ENCODE measurements around the gene DMKN.

DNA sequence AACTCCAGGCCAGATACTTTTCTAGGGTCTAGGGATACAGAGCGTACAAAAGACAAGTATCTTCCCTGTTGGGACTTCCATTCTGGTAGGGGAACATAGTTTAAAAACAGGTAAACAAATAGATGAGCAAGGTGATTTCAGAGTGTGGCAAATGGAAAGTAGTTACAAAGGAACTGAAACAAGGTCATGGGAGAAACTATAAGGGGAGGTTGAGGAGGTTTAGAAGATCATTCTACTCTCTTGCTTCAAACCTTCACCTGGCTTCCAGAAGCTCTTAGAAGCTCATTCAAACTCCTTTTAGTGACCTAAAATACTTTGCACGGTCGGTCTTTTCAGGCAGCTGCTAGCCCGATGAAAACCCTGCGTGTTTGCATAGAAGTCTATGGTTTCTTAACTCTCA lies 56.3 kb downstream of the DMKN start:
- TF ChIP-seq CTCF (conservative IDR thresholded peaks at IDR 0.05; ENCODE audit: low read length) (no peak), EZH2phosphoT487 (IDR thresholded peaks at IDR 0.05; ENCODE audit: borderline replicate concordance) (no peak)
